Thyroid gland (tissue), 4 donors: ENCODE results near the gene EEF1A2. TPM values are rescaled to one million over a fixed set of nuclear protein-coding genes. Genes with fewer than 3 reads are reported as not detected.
A peak's percentile ranks its signal among the peaks of the same experiment; 100 is the strongest.

Source experiments
- DNase-seq, 2 donors: peaks; one replicate each; pipeline ENCODE4 v3.0.0-alpha.2; 2019
- H3K27ac ChIP-seq, 3 donors: fragments of 200-600 bp; sonication (generic); 1 replicate in 2 of 3; 2 replicates in 1 of 3; pipeline ENCODE4 v1.5.1; 2016 to 2019; ENCODE audit warnings: mild to moderate bottlenecking in 1 of 3, moderate library complexity in 1 of 3
- H3K27me3 ChIP-seq: fragments of 200-600 bp; sonication (generic); one replicate; pipeline ENCODE4 v1.5.1; 2019
- H3K36me3 ChIP-seq, 2 donors: fragments of 200-600 bp; sonication (generic); one replicate each; pipeline ENCODE4 v1.5.1; 2016 to 2019
- H3K4me1 ChIP-seq, 2 donors: fragments of 200-600 bp; sonication (generic); one replicate each; pipeline ENCODE4 v1.5.1; 2017 to 2019
- H3K4me3 ChIP-seq, 3 donors: fragments of 200-600 bp; sonication (generic); replicated peaks in 1 of 3; 1 replicate in 2 of 3; 2 replicates in 1 of 3; pipeline ENCODE4 v1.5.1; 2016; ENCODE audit warnings: mild to moderate bottlenecking in 1 of 3
- H3K9me3 ChIP-seq: fragments of 200-600 bp; sonication (generic); one replicate; pipeline ENCODE4 v1.5.1; 2017
- CTCF ChIP-seq, 6 experiments: fragments of 200-600 bp in 3 of 6; fragments of 450-650 bp in 3 of 6; sonication (generic) in 3 of 6; IDR thresholded peaks; one replicate each; pipeline ENCODE4 v1.5.1; 2016 to 2019; ENCODE audit warnings: antibody characterized with exemption in 6 of 6, mild to moderate bottlenecking in 2 of 6, inconsistent platforms in 1 of 6, moderate library complexity in 1 of 6
- POLR2A ChIP-seq, 2 donors: fragments of 450-650 bp; IDR thresholded peaks; one replicate each; pipeline ENCODE4 v1.6.1; 2017; ENCODE audit warnings: antibody characterized with exemption in 2 of 2, mild to moderate bottlenecking in 2 of 2, moderate library complexity in 1 of 2
- WGBS, 2 donors: methylation state at CpG; one replicate each; pipeline ENCODE4 v1.1.5; 2017; 5-methylcytosine and 5-hydroxymethylcytosine counted together
- intact Hi-C: fragments of 100-400 bp; cut with DNase I; formaldehyde crosslinking; loops from one replicate; pipeline ENCODE4 v1.15.1; 2023
- total RNA-seq, 4 donors: library from RNA; depleted of rRNA; stranded (reverse); fragments of >200 nt; gene quantifications; one replicate each; pipeline ENCODE4 v1.2.3, GENCODE V29; 2016

EEF1A2 gene
- total RNA-seq, 4 donors from 2014 or later = 0.22 to 2.0 (median 1.3) TPM

GRCh38 chr20:63461104-63461763 lies 37.6 kb downstream of the EEF1A2 start:
- WGBS, 2 donors = 21 to 29% methylated on average over 15 to 16 of the region's 22 CpGs
- no peak overlapping the region for H3K27ac ChIP-seq
- no peak overlapping the region for H3K4me3 ChIP-seq
- DNase-seq = no peak
- no peaks in the 10 kb centered on the region for H3K4me1 ChIP-seq
- H3K36me3 ChIP-seq = no peaks in the 10 kb centered on the region
- H3K27me3 ChIP-seq = no peaks in the 10 kb centered on the region
- no peaks in the 10 kb centered on the region for H3K9me3 ChIP-seq
- intact Hi-C loops = no loop called here
- TF ChIP-seq CTCF (IDR thresholded peaks at IDR 0.05) (no peak), POLR2A (IDR thresholded peaks at IDR 0.05) (no peak)

- Histone ChIP-seq H3K27ac (no peak overlapping the region), H3K27me3 (no peaks in the 10 kb centered on the region), H3K9me3 (no peaks in the 10 kb centered on the region), H3K4me1 (peaks cover 0 to 4% of the 10 kb centered on the region in 2 donors), H3K36me3 (no peaks in the 10 kb centered on the region), H3K4me3 (no peak overlapping the region)
- TF ChIP-seq POLR2A (IDR thresholded peaks at IDR 0.05) (no peak), CTCF (IDR thresholded peaks at IDR 0.05) (no peak)
- 84 to 85% methylated on average over 17 of the region's 17 CpGs for WGBS, 2 donors
- intact Hi-C loops = no loop called here
- no peak for DNase-seq
Observed at GRCh38 chr20:63459070-63459380, 39.9 kb downstream of the EEF1A2 start.

GRCh38 chr20:63458170-63459069 lies 40.5 kb downstream of the EEF1A2 start:
- intact Hi-C loops = no loop called here
- WGBS, 2 donors = 85 to 91% methylated on average over 19 to 30 of the region's 36 CpGs
- H3K4me1 ChIP-seq = peaks cover 0 to 10% of the 10 kb centered on the region in 2 donors

GRCh38 chr20:63457737-63458136 lies 41.1 kb downstream of the EEF1A2 start:
- H3K27me3 ChIP-seq = no peaks in the 10 kb centered on the region
- no peak overlapping the region for H3K27ac ChIP-seq
- peak in 1 of 2 donors; percentile 7 for DNase-seq
- 54 to 66% methylated on average over 4 to 10 of the region's 17 CpGs for WGBS, 2 donors
- peaks cover 0 to 10% of the 10 kb centered on the region in 2 donors for H3K4me1 ChIP-seq
- intact Hi-C loops = no loop called here
- TF ChIP-seq CTCF (IDR thresholded peaks at IDR 0.05) (no peak), POLR2A (IDR thresholded peaks at IDR 0.05) (no peak)
- H3K9me3 ChIP-seq = no peaks in the 10 kb centered on the region
- H3K36me3 ChIP-seq = no peaks in the 10 kb centered on the region
- H3K4me3 ChIP-seq = no peak overlapping the region

More at GRCh38 chr20:63458170-63459069, 40.5 kb downstream of the EEF1A2 start:
- H3K4me3 ChIP-seq = no peak overlapping the region
- TF ChIP-seq CTCF (IDR thresholded peaks at IDR 0.05) (no peak), POLR2A (IDR thresholded peaks at IDR 0.05) (no peak)
- no peaks in the 10 kb centered on the region for H3K9me3 ChIP-seq
- no peaks in the 10 kb centered on the region for H3K36me3 ChIP-seq
- H3K27ac ChIP-seq = no peak overlapping the region
- H3K27me3 ChIP-seq = no peaks in the 10 kb centered on the region
- DNase-seq = no peak
